ENCODE measurements around the gene TRIM71. TPM values are rescaled to one million over a fixed set of nuclear protein-coding genes. Genes with fewer than 3 reads are reported as not detected.

TRIM71 gene
- total RNA-seq, 1 donor from 2014 or later = 17.2 TPM

DNA sequence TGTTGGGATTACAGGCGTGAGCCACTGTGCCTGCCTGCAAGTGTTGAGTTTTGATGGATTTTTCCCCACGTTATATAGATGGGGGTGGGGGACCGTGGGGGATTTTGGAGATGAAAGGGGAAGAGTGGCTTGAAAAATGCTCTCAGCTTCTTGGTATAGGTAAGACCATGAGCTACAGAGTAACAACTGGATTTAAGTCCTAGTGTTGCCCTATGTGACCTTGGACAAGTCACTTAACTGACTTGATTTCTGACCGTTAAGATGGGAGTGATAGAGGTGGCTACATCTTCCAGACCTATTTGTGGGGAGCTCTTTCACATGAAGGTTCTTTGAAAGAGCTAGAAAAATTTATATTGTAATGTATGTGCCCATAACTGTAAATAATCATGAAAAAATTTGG, 13.3 kb downstream of the TRIM71 start:
- Histone ChIP-seq H3K4me2 (ENCODE audit: low read length) (no peak overlapping the region), H3K4me3 (ENCODE audit: insufficient read depth, low read depth, low read length) (no peak overlapping the region), H3K4me1 (ENCODE audit: insufficient read depth, low read length) (no peaks in the 10 kb centered on the region), H2AFZ (ENCODE audit: low read depth, low read length) (no peak overlapping the region), H3K27me3 (ENCODE audit: insufficient read depth, low read length) (peaks cover 16% of the 10 kb centered on the region), H3K36me3 (ENCODE audit: insufficient read depth, low read length) (no peaks in the 10 kb centered on the region), H4K20me1 (ENCODE audit: insufficient read depth, low read length) (no peaks in the 10 kb centered on the region), H3K9me3 (ENCODE audit: insufficient read depth, low read depth, low read length) (no peaks in the 10 kb centered on the region), H3K9ac (ENCODE audit: low read length) (no peak overlapping the region), H3K27ac (ENCODE audit: low read depth, low read length) (no peak overlapping the region), H3K79me2 (ENCODE audit: insufficient read depth, low read length) (no peaks in the 10 kb centered on the region)
- H3K36me3 Mint-ChIP-seq (ENCODE audit: low read depth, unreplicated experiment) = no peaks in the 10 kb centered on the region
- TF ChIP-seq EZH2 (IDR thresholded peaks at IDR 0.05; ENCODE audit: insufficient read depth, low read length) (no peak), CTCF (IDR thresholded peaks at IDR 0.05; ENCODE audit: insufficient read depth, low read depth, low read length) (no peak)
- peaks cover 26% of the 10 kb centered on the region for H3K4me1 Mint-ChIP-seq (ENCODE audit: low read depth, unreplicated experiment)
- no peaks in the 10 kb centered on the region for H3K9me3 Mint-ChIP-seq (ENCODE audit: unreplicated experiment)
- DNase-seq (ENCODE audit: low read depth) (no peak), FAIRE-seq (no peak)
- H3K4me3 Mint-ChIP-seq (ENCODE audit: unreplicated experiment) = no peak overlapping the region
- H3K27ac Mint-ChIP-seq (ENCODE audit: unreplicated experiment) = no peak overlapping the region
- H3K27me3 Mint-ChIP-seq (ENCODE audit: low read depth, unreplicated experiment) = no peaks in the 10 kb centered on the region

GRCh38 chr3:32831791-32832190, 14.0 kb downstream of the TRIM71 start:
- Mint-ChIP-seq H3K27me3 (ENCODE audit: low read depth, unreplicated experiment) (no peaks in the 10 kb centered on the region), H3K4me3 (ENCODE audit: unreplicated experiment) (no peak overlapping the region), H3K4me1 (ENCODE audit: low read depth, unreplicated experiment) (peaks cover 32% of the 10 kb centered on the region), H3K27ac (ENCODE audit: unreplicated experiment) (no peak overlapping the region), H3K9me3 (ENCODE audit: unreplicated experiment) (no peaks in the 10 kb centered on the region), H3K36me3 (ENCODE audit: low read depth, unreplicated experiment) (no peaks in the 10 kb centered on the region)
- Histone ChIP-seq H4K20me1 (ENCODE audit: insufficient read depth, low read length) (no peaks in the 10 kb centered on the region), H3K4me2 (ENCODE audit: low read length) (no peak overlapping the region), H3K9ac (ENCODE audit: low read length) (no peak overlapping the region), H2AFZ (ENCODE audit: low read depth, low read length) (no peak overlapping the region), H3K4me1 (ENCODE audit: insufficient read depth, low read length) (no peaks in the 10 kb centered on the region), H3K27me3 (ENCODE audit: insufficient read depth, low read length) (peaks cover 23% of the 10 kb centered on the region), H3K4me3 (ENCODE audit: insufficient read depth, low read depth, low read length) (no peak overlapping the region), H3K79me2 (ENCODE audit: insufficient read depth, low read length) (no peaks in the 10 kb centered on the region), H3K27ac (ENCODE audit: low read depth, low read length) (no peak overlapping the region), H3K36me3 (ENCODE audit: insufficient read depth, low read length) (no peaks in the 10 kb centered on the region), H3K9me3 (ENCODE audit: insufficient read depth, low read depth, low read length) (no peaks in the 10 kb centered on the region)
- TF ChIP-seq CTCF (IDR thresholded peaks at IDR 0.05; ENCODE audit: insufficient read depth, low read depth, low read length) (no peak), EZH2 (IDR thresholded peaks at IDR 0.05; ENCODE audit: insufficient read depth, low read length) (no peak)
- FAIRE-seq = no peak
- no peak for DNase-seq (ENCODE audit: low read depth)

DNA sequence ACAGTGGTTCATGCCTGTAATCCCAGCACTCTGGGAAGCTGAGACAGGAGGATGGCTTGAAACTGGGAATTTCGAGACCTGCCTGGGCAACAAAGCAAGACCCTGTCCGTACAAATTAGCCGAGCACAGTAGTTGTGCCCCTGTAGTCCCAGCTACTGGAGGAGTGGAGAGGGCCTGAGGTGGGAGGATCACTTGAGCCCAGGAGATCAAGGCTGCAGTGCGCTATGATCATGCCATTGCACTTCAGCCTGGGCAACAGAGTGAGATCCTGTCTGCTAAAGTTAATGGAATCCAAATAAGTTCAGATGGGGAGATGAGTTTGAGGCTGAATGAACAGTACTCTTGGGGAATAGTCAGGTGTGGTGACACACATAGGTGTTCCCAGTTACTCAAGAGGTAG, 14.4 kb downstream of the TRIM71 start:
- no peaks in the 10 kb centered on the region for H3K79me2 ChIP-seq (ENCODE audit: insufficient read depth, low read length)
- H3K4me1 ChIP-seq (ENCODE audit: insufficient read depth, low read length) = no peaks in the 10 kb centered on the region
- no peaks in the 10 kb centered on the region for H3K9me3 ChIP-seq (ENCODE audit: insufficient read depth, low read depth, low read length)
- H3K9ac ChIP-seq (ENCODE audit: low read length) = no peak overlapping the region
- H3K36me3 ChIP-seq (ENCODE audit: insufficient read depth, low read length) = no peaks in the 10 kb centered on the region
- Mint-ChIP-seq H3K36me3 (ENCODE audit: low read depth, unreplicated experiment) (no peaks in the 10 kb centered on the region), H3K27ac (ENCODE audit: unreplicated experiment) (no peak overlapping the region), H3K27me3 (ENCODE audit: low read depth, unreplicated experiment) (no peaks in the 10 kb centered on the region), H3K4me1 (ENCODE audit: low read depth, unreplicated experiment) (peaks cover 35% of the 10 kb centered on the region), H3K4me3 (ENCODE audit: unreplicated experiment) (no peak overlapping the region), H3K9me3 (ENCODE audit: unreplicated experiment) (no peaks in the 10 kb centered on the region)
- no peak overlapping the region for H3K4me3 ChIP-seq (ENCODE audit: insufficient read depth, low read depth, low read length)
- H3K27me3 ChIP-seq (ENCODE audit: insufficient read depth, low read length) = peaks cover 23% of the 10 kb centered on the region
- H2AFZ ChIP-seq (ENCODE audit: low read depth, low read length) = no peak overlapping the region
- no peak for DNase-seq (ENCODE audit: low read depth)
- H3K27ac ChIP-seq (ENCODE audit: low read depth, low read length) = no peak overlapping the region
- H3K4me2 ChIP-seq (ENCODE audit: low read length) = no peak overlapping the region
- no peak for FAIRE-seq
- no peaks in the 10 kb centered on the region for H4K20me1 ChIP-seq (ENCODE audit: insufficient read depth, low read length)
- TF ChIP-seq CTCF (IDR thresholded peaks at IDR 0.05; ENCODE audit: insufficient read depth, low read depth, low read length) = no peak

Measured in astrocyte (in vitro differentiated cells and primary cell).